Stimulated activated CD8-positive, alpha-beta memory T cell treated with anti-CD3 and anti-CD28 coated beads, Interleukin-15, amount 100 ng/mL, for 1 hour (primary cell): ENCODE measurements around the gene SPDYE6.
"Not testable (repeated sequence)": the region's sequence is repeated elsewhere in the genome, so short reads cannot be mapped to it uniquely, and the experiment has no call there.

ENCODE experiments used
- DNase-seq: peaks from one replicate; pipeline ENCODE4 v3.0.0-alpha.2; 2020; ENCODE audit warnings: low read depth

Gene SPDYE6

GRCh38 chr7:102317231-102318059 is 38.8 kb downstream of the SPDYE6 start:
- no peak for DNase-seq

DNA sequence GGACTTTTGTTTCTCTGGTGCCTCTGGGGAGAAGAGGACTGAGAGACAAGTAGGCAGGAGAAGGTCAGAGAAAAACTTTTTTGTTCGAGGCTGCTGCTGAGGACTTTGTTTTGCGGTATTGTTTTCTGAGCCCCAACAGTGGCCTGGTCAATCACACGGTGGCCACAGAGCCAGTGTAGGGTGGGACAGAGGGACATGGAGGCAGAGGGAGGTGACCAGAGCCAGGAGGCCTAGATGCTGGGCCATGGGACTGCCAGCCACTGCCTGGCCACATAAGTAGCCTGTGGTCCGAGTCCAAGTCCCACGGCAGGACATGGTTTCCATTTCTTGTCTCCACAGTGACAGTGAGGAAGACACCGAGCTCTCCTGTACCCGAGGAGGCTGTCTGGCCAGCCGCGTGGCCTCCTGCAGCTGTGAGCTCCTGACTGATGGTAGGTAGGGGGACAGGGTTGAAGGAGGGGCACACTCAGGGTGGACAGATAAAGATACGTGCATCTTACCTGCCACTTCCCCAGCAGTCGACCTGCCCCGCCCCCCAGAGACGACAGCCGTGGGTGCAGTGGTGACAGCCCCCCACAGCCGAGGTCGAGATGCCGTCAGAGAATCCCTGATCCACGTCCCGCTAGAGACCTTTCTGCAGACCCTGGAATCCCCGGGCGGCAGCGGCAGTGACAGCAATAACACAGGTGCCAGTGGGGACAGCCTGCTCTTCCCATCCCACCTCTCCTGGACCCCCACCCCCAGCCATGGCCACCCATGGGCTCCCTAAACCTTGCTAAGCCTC is 42.1 kb downstream of the SPDYE6 start:
- no peak for DNase-seq

DNA sequence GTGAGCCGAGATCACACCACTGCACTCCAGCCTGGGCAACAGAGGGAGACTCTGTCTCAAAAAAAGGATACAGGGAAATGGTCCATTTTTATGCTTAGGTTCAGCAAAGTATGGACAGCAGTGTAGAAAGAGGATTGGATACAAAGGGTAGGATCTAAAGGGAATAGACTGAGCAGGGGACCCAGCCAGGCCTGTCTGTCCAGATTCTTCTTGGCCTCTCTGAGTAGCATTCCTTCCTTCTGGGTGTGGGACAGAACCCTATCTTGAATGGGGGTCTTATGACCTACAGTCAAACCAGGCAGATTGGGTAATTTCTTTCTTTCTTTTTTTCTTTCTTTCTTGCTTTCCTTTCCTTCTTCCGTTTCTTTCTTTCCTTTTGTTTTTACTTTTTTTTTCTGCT is 43.9 kb downstream of the SPDYE6 start:
- DNase-seq = no peak

DNA sequence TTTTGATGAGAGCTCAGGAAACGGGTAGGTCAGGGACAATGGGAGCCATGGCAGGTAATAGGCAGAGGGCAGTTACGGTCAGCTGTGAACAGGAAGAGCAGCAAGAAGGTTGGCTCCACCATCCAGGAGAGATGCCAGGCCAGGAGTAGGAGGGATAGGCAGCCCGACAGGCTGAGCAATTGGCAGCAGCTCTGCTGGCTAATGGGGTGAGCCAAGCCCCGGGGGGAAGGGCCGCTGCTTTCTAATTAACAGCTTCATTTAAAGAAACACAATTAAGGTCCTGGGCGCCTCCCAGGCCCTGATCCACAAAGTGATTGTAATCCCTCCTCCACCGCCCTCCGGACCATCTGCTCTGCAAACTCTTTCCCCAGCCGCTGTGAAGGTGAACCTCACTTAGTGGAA is 45.8 kb downstream of the SPDYE6 start:
- DNase-seq = no peak

- DNase-seq = no peak
Observed at GRCh38 chr7:102306916-102307677, 49.1 kb downstream of the SPDYE6 start.

GRCh38 chr7:102305414-102306268 is 50.6 kb downstream of the SPDYE6 start:
- no peak for DNase-seq

GRCh38 chr7:102304668-102305067 is 51.6 kb downstream of the SPDYE6 start:
- no peak for DNase-seq

DNA sequence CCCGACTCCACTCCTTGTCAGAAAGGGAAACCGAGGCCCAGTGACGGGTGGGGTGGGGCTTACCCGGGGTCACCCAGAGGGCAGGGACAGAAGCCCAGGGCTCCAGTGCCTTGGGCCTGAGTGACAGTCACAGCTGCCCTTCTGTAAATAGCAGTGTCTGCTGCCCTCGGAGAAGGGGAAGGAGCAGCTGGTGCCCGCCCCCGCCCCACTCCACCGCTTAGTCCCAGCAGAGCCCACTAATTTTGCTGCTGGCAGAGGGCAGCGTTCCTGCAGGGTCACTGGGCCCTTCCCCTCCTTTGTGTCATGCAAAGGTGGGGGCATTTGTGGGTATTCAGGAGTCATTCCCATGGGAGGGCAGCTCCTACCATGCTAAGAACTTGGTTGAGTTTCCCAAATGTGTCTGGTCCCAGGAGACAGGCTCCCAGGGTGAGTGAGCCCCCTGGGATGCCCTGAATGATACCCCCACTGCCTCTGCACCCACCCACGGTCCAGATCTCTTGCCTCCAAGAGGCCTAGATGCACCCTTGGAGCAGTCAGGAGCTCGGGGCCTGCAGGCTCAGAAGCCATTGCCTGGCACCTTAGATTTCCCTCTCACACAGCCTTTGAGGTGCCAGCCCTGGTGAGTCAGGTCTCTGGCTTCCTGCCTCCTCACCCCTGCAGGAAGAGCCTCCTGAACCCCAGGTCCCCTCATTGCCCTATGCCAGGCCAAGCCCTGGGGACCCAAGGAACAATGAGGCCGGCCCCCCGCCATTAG is 52.4 kb downstream of the SPDYE6 start:
- no peak for DNase-seq

- DNase-seq = no peak
Observed at GRCh38 chr7:102302025-102302424, 54.2 kb downstream of the SPDYE6 start.

GRCh38 chr7:102301367-102301766 is 54.9 kb downstream of the SPDYE6 start:
- not testable (repeated sequence) for DNase-seq

DNA sequence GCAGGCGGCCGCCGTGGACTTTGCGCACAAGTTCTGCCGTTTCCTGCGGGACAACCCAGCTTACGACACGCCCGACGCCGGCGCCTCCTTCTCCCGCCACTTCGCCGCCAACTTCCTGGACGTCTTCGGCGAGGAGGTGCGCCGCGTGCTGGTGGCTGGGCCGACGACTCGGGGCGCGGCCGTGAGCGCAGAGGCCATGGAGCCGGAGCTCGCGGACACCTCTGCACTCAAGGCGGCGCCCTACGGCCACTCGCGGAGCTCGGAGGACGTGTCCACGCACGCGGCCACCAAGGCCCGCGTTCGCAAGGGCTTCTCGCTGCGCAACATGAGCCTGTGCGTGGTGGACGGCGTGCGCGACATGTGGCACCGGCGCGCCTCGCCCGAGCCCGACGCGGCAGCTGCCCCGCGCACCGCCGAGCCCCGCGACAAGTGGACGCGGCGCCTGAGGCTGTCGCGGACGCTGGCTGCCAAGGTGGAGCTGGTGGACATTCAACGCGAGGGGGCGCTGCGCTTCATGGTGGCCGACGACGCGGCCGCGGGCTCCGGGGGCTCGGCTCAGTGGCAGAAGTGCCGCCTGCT is 55.5 kb downstream of the SPDYE6 start:
- no peak for DNase-seq

DNA sequence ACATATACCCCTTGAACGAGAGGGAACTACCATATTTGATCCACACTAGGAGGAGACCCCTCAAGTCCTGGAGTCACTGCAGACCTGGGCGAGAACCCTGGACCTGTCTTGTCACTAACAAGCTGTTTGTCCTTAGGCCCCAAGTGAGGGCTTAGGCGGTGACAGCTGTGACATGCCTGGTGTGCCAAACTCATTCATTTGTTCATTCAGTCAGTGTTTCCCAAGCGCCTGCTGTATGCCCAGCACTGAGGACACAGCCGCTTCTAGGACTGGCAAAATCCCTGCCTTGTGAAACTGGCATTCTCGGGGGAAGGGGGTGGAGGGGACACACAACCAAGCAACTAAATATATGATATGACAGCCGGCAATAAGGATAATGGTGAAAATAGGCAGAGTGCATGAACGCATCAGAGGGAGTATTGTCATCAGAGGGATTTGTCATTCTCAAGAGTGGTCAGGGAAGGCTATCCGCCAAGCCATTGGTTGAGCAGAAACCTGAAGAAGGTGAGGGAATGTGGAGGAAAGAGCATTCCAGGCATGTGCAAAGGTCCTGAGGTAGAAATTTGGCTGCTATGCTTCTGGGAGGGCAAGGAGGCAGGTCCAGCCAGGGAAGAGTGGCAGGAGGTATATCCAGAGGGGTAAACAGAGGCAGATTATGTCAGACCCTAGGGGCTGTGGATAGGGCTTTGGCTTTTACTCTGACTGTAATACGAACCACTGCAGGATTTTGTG is 58.6 kb downstream of the SPDYE6 start:
- DNase-seq = no peak

- no peak for DNase-seq
Observed at GRCh38 chr7:102296514-102296913, 59.7 kb downstream of the SPDYE6 start.

DNA sequence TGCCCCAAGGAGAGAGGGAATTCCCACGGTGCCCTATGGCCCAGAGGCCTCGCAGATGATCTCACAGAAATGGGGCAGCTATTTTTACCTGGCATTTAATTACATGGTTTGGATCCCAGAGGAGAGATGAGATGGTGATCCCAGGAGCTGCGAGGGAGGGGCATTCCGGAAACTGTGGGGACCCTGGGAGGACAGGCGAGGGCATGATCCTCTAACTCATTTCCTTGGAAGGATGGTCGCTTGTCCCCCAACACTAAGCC is 60.1 kb downstream of the SPDYE6 start:
- no peak for DNase-seq
